Heart left ventricle (tissue), 16 donors: ENCODE results near the gene FARP1. TPM values are rescaled to one million over a fixed set of nuclear protein-coding genes. Genes with fewer than 3 reads are reported as not detected.

ENCODE experiments used
- ATAC-seq, 4 donors: fragments of 200-7000 bp; cut with Tn5 transposase; one replicate each; pipeline ENCODE4 v1.9.1; 2020 to 2022; ENCODE audit warnings: moderate library complexity in 4 of 4, mild to moderate bottlenecking in 3 of 4, moderate number of reproducible peaks in 1 of 4
- DNase-seq, 5 donors: peaks; one replicate each; pipeline ENCODE4 v3.0.0-alpha.2; 2020
- H3K27ac ChIP-seq, 12 donors: fragments of 200-600 bp; sonication (generic) in 4 of 12; one replicate each; pipeline versions ENCODE4 v1.5.0 to v1.8.0; 2016 to 2022; ENCODE audit warnings: mild to moderate bottlenecking in 2 of 12
- H3K27me3 ChIP-seq, 9 donors: fragments of 200-600 bp; sonication (generic) in 2 of 9; one replicate each; pipeline versions ENCODE4 v1.5.1 to v1.8.0; 2016 to 2022; ENCODE audit warnings: mild to moderate bottlenecking in 3 of 9
- H3K36me3 ChIP-seq, 9 donors: fragments of 200-600 bp; sonication (generic) in 2 of 9; one replicate each; pipeline versions ENCODE4 v1.5.0 to v1.8.0; 2018 to 2022; ENCODE audit warnings: mild to moderate bottlenecking in 2 of 9
- H3K4me1 ChIP-seq, 12 donors: fragments of 200-600 bp; sonication (generic) in 4 of 12; one replicate each; pipeline versions ENCODE4 v1.5.0 to v1.8.0; 2016 to 2022; ENCODE audit warnings: mild to moderate bottlenecking in 3 of 12
- H3K4me3 ChIP-seq, 12 donors: fragments of 200-600 bp; sonication (generic) in 4 of 12; one replicate each; pipeline versions ENCODE4 v1.5.0 to v1.8.0; 2017 to 2022; ENCODE audit warnings: mild to moderate bottlenecking in 9 of 12, moderate library complexity in 4 of 12
- H3K9me3 ChIP-seq, 12 donors: fragments of 200-600 bp; sonication (generic) in 4 of 12; one replicate each; pipeline versions ENCODE4 v1.5.0 to v1.8.0; 2016 to 2022; ENCODE audit warnings: mild to moderate bottlenecking in 1 of 12
- CTCF ChIP-seq, 12 donors: fragments of 200-600 bp; sonication (generic) in 4 of 12; IDR thresholded peaks; one replicate each; pipeline versions ENCODE4 v1.5.0 to v1.8.0; 2018 to 2022; ENCODE audit warnings: antibody characterized with exemption in 12 of 12, mild to moderate bottlenecking in 5 of 12
- POLR2A ChIP-seq, 2 donors: fragments of 450-650 bp; IDR thresholded peaks; one replicate each; pipeline ENCODE4 v1.6.1; 2017; ENCODE audit warnings: antibody characterized with exemption in 2 of 2, mild to moderate bottlenecking in 2 of 2, moderate library complexity in 2 of 2
- WGBS, 4 donors: extraction: QIAGEN DNeasy Blood & Tissue Kit in 2 of 4; methylation state at CpG; one replicate each; pipeline versions ENCODE4 v1.1.5 to v1.1.7; 2013 to 2018; 5-methylcytosine and 5-hydroxymethylcytosine counted together
- intact Hi-C, 10 donors: fragments of 100-400 bp; cut with DNase I; formaldehyde crosslinking; loops; one replicate each; pipeline versions ENCODE4 v1.11.1 to v1.14.2; 2022
- polyA plus RNA-seq, 2 donors: library from polyadenylated mRNA; stranded (reverse); fragments of 200-250 nt; gene quantifications; one replicate each; pipeline ENCODE4 v1.2.3, GENCODE V29; 2013
- total RNA-seq, 9 donors: library from RNA; depleted of rRNA in 2 of 9; stranded (reverse); fragments of >200 nt in 2 of 9; fragmentation: NEBNext Ultra II Directional in 3 of 9; extraction: Animal tissue kit (Norgen Biotek cat#: 25700) in 3 of 9; gene quantifications; one replicate each; pipeline versions ENCODE4 v1.1.0 to v1.2.4, GENCODE V29; 2016 to 2023
- donor health status: ischemic (EF 13 %, LVEDD 7.1; RV severe dilation, severe dysfunction).
- donor health status: healthy with polysubstance abuse.
- donor health status: DM: no; HTN: yes; CAD: no.
- donor health status: DM: no; HTN: no; CAD: no.
- donor health status: ischemic (EF 25% LVEDD 6.9; RV normal size, moderate dysfunction).
- donor health status: ischemic (EF 25% LVEDD 5.7; RV mildly dilated, moderate dysfunction).
- donor health status: healthy.
- donor health status: DM: yes; HTN: yes; CAD: no.
- donor health status: ischemic (EF 35%, LVEDD 5.7; RV mildly dilated, moderate dysfunction).
- donor health status: nonischemic (EF 11% LVEDD 7.7; RV severe dilation, severe dysfunction).
- donor health status: DM: yes; HTN: yes; CAD: no.
- donor health status: PGD.
- donor health status: ischemic (EF 29% LVEDD 5.4; RV normal size, mild dysfunction).
- donor health status: nonischemic (EF 23%, LVEDD 6.1; RV moderate dilation, normal function).

The FARP1 gene
- total and polyA plus RNA-seq, 11 donors, result 7.7 to 51.8 (median 22.3) TPM

- TF ChIP-seq CTCF (IDR thresholded peaks at IDR 0.05) (no peak), POLR2A (IDR thresholded peaks at IDR 0.05) (no peak)
- Histone ChIP-seq H3K9me3 (peaks cover 0 to 15% (median 4%) of the 10 kb centered on the region in 12 donors), H3K36me3 (peaks cover 0 to 16% (median 0%) of the 10 kb centered on the region in 9 donors), H3K4me3 (no peak overlapping the region), H3K27ac (no peak overlapping the region), H3K4me1 (peaks cover 0 to 15% (median 3%) of the 10 kb centered on the region in 12 donors), H3K27me3 (no peaks in the 10 kb centered on the region)
- DNase-seq (no peak), ATAC-seq (no peak)
- intact Hi-C loops, result no loop called here
- WGBS, 4 donors, result 76 to 94% (median 94%) methylated on average over 4 of the region's 4 CpGs
These were observed 227.4 kb downstream of the FARP1 start for GRCh38 chr13:98370261-98370660.

- TF ChIP-seq CTCF (IDR thresholded peaks at IDR 0.05) (no peak), POLR2A (IDR thresholded peaks at IDR 0.05) (no peak)
- H3K9me3 ChIP-seq, result peaks cover 0 to 22% (median 4%) of the 10 kb centered on the region in 12 donors
- ATAC-seq, result peak; percentile 41 to 85 (median 74)
- peak in 4 of 5 donors; percentile 42 to 80 (median 46) for DNase-seq
- H3K4me3 ChIP-seq, result no peak overlapping the region
- H3K36me3 ChIP-seq, result peaks cover 0 to 16% (median 0%) of the 10 kb centered on the region in 9 donors
- H3K27me3 ChIP-seq, result no peaks in the 10 kb centered on the region
- H3K27ac ChIP-seq, result peak overlapping the region in 1 of 12 donors; percentile 6
- WGBS, 4 donors, result 49 to 57% (median 52%) methylated on average over 15 to 16 of the region's 16 CpGs
- peaks cover 0 to 15% (median 3%) of the 10 kb centered on the region in 12 donors for H3K4me1 ChIP-seq
- intact Hi-C loops, result no loop called here
These were observed 228.1 kb downstream of the FARP1 start for GRCh38 chr13:98370806-98371515.

GRCh38 chr13:98371516-98372023, 228.7 kb downstream of the FARP1 start:
- peaks cover 0 to 15% (median 3%) of the 10 kb centered on the region in 12 donors for H3K4me1 ChIP-seq
- DNase-seq, result no peak
- no peak overlapping the region for H3K27ac ChIP-seq
- ATAC-seq, result peak in 2 of 4 donors; percentile 21 to 26
- intact Hi-C loops, result no loop called here
- TF ChIP-seq CTCF (IDR thresholded peaks at IDR 0.05), result no peak
- TF ChIP-seq POLR2A (IDR thresholded peaks at IDR 0.05), result no peak
- H3K36me3 ChIP-seq, result peaks cover 0 to 16% (median 0%) of the 10 kb centered on the region in 9 donors
- peaks cover 0 to 25% (median 4%) of the 10 kb centered on the region in 12 donors for H3K9me3 ChIP-seq
- no peak overlapping the region for H3K4me3 ChIP-seq
- H3K27me3 ChIP-seq, result no peaks in the 10 kb centered on the region
- 77 to 86% (median 83%) methylated on average over 5 of the region's 5 CpGs for WGBS, 4 donors

- Histone ChIP-seq H3K4me1 (peaks cover 0 to 15% (median 3%) of the 10 kb centered on the region in 12 donors), H3K4me3 (no peak overlapping the region), H3K9me3 (peaks cover 0 to 25% (median 4%) of the 10 kb centered on the region in 12 donors), H3K27ac (no peak overlapping the region), H3K36me3 (peaks cover 0 to 16% (median 0%) of the 10 kb centered on the region in 9 donors), H3K27me3 (no peaks in the 10 kb centered on the region)
- no peak for DNase-seq
- intact Hi-C loops, result no loop called here
- no peak for ATAC-seq
- TF ChIP-seq CTCF (IDR thresholded peaks at IDR 0.05), result no peak
- TF ChIP-seq POLR2A (IDR thresholded peaks at IDR 0.05), result no peak
- WGBS, 4 donors, result 70 to 83% (median 77%) methylated on average over 8 of the region's 8 CpGs
These were observed 230.0 kb downstream of the FARP1 start for GRCh38 chr13:98372876-98373275.
